ENCODE data around the gene ANK2.

GRCh38 chr4:113179091-113179490, 129.6 kb downstream of the ANK2 start:
- TF ChIP-seq CTCF (IDR thresholded peaks at IDR 0.05) (no peak), REST (IDR thresholded peaks at IDR 0.05; ENCODE audit: insufficient read depth in 1 of 2, low read depth in 2 of 2, low read length in 1 of 2) (no peak), POLR2AphosphoS5 (IDR thresholded peaks at IDR 0.05; ENCODE audit: low read depth, low read length) (no peak), TCF7L2 (IDR thresholded peaks at IDR 0.05; ENCODE audit: low read depth, low read length) (no peak)

All from Panc1 (cell line).